Sigmoid colon (tissue), 7 donors: ENCODE results near the gene FBXO21. TPM values are rescaled to one million over a fixed set of nuclear protein-coding genes. Genes with fewer than 3 reads are reported as not detected.
A peak's percentile ranks its signal among the peaks of the same experiment; 100 is the strongest.

Experiments used
- DNase-seq: peaks from one replicate; pipeline ENCODE4 v3.0.0-alpha.2; 2019
- H3K27ac ChIP-seq, 4 donors: fragments of 200-600 bp; sonication (generic); one replicate each; pipeline ENCODE4 v1.5.1; 2016 to 2019; ENCODE audit warnings: mild to moderate bottlenecking in 1 of 4
- H3K27me3 ChIP-seq, 3 donors: fragments of 200-600 bp; sonication (generic); one replicate each; pipeline ENCODE4 v1.5.1; 2019; ENCODE audit warnings: mild to moderate bottlenecking in 1 of 3
- H3K36me3 ChIP-seq, 4 donors: fragments of 200-600 bp; sonication (generic); one replicate each; pipeline ENCODE4 v1.5.1; 2016 to 2019
- H3K4me1 ChIP-seq, 4 donors: fragments of 200-600 bp; sonication (generic); one replicate each; pipeline ENCODE4 v1.5.1; 2017 to 2019
- H3K4me3 ChIP-seq, 4 donors: fragments of 200-600 bp; sonication (generic); one replicate each; pipeline ENCODE4 v1.5.1; 2017 to 2019; ENCODE audit warnings: mild to moderate bottlenecking in 2 of 4, moderate library complexity in 1 of 4
- H3K9me3 ChIP-seq, 4 donors: fragments of 200-600 bp in 3 of 4; sonication (generic) in 3 of 4; one replicate each; pipeline versions ENCODE4 v1.5.1 to v1.6.1; 2013 to 2019
- EP300 ChIP-seq, 4 donors: sonication (generic); formaldehyde crosslinking; IDR thresholded peaks; one replicate each; pipeline ENCODE4 v1.6.1; 2017; ENCODE audit warnings: antibody characterized with exemption in 4 of 4
- POLR2A ChIP-seq, 2 donors: fragments of 450-650 bp; IDR thresholded peaks; one replicate each; pipeline ENCODE4 v1.6.1; 2016; ENCODE audit warnings: antibody characterized with exemption in 2 of 2, mild to moderate bottlenecking in 2 of 2, moderate library complexity in 2 of 2
- POLR2AphosphoS5 ChIP-seq, 4 donors: sonication (generic); formaldehyde crosslinking; IDR thresholded peaks; one replicate each; pipeline ENCODE4 v1.6.1; 2017; ENCODE audit warnings: antibody characterized with exemption in 4 of 4
- WGBS, 2 donors: extraction: QIAGEN DNeasy Blood & Tissue Kit; methylation state at CpG; one replicate each; pipeline ENCODE4 v1.1.7; 2013; 5-methylcytosine and 5-hydroxymethylcytosine counted together
- intact Hi-C: fragments of 100-400 bp; cut with DNase I; formaldehyde crosslinking; loops from one replicate; pipeline ENCODE4 v1.15.1; 2023
- polyA plus RNA-seq, 3 donors: library from polyadenylated mRNA; stranded (reverse); fragments of 200-250 nt; gene quantifications; one replicate each; pipeline ENCODE4 v1.2.3, GENCODE V29; 2013
- total RNA-seq, 4 donors: library from RNA; depleted of rRNA; stranded (reverse); fragments of >200 nt; gene quantifications; one replicate each; pipeline ENCODE4 v1.1.0, GENCODE V29; 2016
- TF ChIP-seq, protein P1 (sequence below), 4 experiments: fragments of 450-650 bp in 3 of 4; fragments of 200-600 bp in 1 of 4; IDR thresholded peaks; one replicate each; pipeline ENCODE4 v1.5.1; 2016 to 2019; ENCODE audit warnings: antibody characterized with exemption in 4 of 4, mild to moderate bottlenecking in 3 of 4, moderate library complexity in 2 of 4
- donor health status: healthy with polysubstance abuse.
- donor health status: Bipolar disorder and iron deficiency.
- donor health status: healthy.

The FBXO21 gene
- total and polyA plus RNA-seq, 7 donors: 6.6 to 134 (median 40.7) TPM

DNA sequence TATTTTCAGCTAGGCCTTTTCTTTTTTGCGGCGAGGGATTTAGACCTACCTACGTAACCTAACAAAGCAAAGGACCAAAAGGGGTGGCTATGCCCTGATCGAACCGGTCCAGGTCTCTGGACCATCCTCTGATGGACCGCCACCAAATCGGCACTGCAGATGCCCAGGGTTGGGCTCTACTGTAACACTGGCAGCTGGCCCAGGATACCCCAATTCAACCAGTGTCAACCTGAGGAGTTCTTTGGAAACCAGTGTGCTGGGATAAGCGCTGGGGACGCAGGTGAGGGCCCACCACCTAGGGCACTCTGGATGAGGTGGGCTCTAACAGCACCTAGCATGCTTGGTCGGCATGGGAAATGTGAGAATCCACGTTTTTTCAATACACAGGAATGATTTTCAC, 32.2 kb downstream of the FBXO21 start:
- H3K27me3 ChIP-seq: no peaks in the 10 kb centered on the region
- WGBS, 2 donors: 93 to 97% methylated on average over 11 of the region's 11 CpGs
- H3K27ac ChIP-seq: no peak overlapping the region
- no peak for DNase-seq
- H3K36me3 ChIP-seq: peaks cover 44 to 99% (median 60%) of the 10 kb centered on the region in 4 donors
- no peaks in the 10 kb centered on the region for H3K9me3 ChIP-seq
- TF ChIP-seq EP300 (IDR thresholded peaks at IDR 0.05) (no peak), POLR2A (IDR thresholded peaks at IDR 0.05) (no peak), POLR2AphosphoS5 (IDR thresholded peaks at IDR 0.05) (no peak)
- TF ChIP-seq, protein P1, sequence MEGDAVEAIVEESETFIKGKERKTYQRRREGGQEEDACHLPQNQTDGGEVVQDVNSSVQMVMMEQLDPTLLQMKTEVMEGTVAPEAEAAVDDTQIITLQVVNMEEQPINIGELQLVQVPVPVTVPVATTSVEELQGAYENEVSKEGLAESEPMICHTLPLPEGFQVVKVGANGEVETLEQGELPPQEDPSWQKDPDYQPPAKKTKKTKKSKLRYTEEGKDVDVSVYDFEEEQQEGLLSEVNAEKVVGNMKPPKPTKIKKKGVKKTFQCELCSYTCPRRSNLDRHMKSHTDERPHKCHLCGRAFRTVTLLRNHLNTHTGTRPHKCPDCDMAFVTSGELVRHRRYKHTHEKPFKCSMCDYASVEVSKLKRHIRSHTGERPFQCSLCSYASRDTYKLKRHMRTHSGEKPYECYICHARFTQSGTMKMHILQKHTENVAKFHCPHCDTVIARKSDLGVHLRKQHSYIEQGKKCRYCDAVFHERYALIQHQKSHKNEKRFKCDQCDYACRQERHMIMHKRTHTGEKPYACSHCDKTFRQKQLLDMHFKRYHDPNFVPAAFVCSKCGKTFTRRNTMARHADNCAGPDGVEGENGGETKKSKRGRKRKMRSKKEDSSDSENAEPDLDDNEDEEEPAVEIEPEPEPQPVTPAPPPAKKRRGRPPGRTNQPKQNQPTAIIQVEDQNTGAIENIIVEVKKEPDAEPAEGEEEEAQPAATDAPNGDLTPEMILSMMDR (IDR thresholded peaks at IDR 0.05): no peak
- intact Hi-C loops: no loop called here
- H3K4me1 ChIP-seq: no peaks in the 10 kb centered on the region
- no peak overlapping the region for H3K4me3 ChIP-seq

- Histone ChIP-seq H3K4me1 (no peaks in the 10 kb centered on the region), H3K9me3 (no peaks in the 10 kb centered on the region), H3K27ac (no peak overlapping the region), H3K4me3 (no peak overlapping the region), H3K36me3 (peaks cover 25 to 77% (median 41%) of the 10 kb centered on the region in 4 donors), H3K27me3 (no peaks in the 10 kb centered on the region)
- 86 to 87% methylated on average over 47 of the region's 47 CpGs for WGBS, 2 donors
- DNase-seq: no peak
- intact Hi-C loops: no loop called here
- TF ChIP-seq, protein P1 (IDR thresholded peaks at IDR 0.05): peak in 3 of 4 experiments; percentile 24 to 75 (median 55)
- TF ChIP-seq POLR2A (IDR thresholded peaks at IDR 0.05): no peak
Measured at GRCh38 chr12:117155278-117156060, 34.8 kb downstream of the FBXO21 start.

DNA sequence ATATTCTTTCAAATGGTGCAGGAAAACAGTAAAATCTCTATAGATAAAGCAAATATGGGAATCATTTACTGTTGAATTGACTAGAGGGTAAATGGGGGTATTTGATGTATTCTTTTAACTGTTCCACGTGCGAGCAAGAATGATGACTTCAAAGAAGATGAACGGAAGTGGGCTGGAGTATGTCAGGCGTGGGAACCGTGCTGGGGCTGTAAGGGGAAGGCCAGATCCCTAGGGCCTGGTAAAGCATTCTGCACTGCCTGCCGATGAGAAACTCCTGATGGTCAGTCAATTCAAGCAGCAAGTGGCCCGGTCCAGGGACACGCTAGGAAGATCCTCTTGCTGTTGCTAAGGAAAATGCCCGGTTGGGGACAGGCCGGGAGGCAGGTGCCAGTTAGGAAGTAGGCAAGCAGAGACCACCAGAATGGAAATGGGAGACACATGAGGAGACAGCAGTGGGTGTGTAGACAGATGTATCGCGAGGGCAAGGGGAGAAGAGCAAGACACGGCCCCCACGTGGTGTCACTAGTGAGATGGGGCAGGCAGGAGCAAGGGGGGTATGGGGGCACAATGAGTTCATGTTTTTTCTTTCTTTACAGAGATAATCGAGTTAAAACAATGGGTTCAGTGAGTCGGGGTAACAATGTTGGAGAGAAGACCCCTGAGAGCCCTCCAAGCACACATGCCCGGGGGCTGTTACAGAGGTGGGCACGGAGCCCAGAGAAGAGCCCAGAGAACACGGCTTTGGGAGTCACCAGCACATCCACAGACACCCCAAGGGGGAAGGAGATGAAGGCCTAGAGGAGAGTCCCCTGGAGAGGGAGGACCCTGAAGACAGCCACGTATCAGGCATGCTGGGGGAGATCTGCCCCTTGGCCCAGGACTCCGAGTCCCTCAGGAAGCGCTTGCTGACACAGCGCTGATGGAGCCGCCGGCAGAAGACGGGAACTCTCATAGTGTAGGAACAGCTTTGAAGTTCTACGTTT, 37.2 kb downstream of the FBXO21 start:
- intact Hi-C loops: no loop called here
- Histone ChIP-seq H3K4me1 (no peaks in the 10 kb centered on the region), H3K27me3 (no peaks in the 10 kb centered on the region), H3K27ac (no peak overlapping the region), H3K4me3 (no peak overlapping the region), H3K36me3 (peaks cover 22 to 74% (median 34%) of the 10 kb centered on the region in 4 donors), H3K9me3 (no peaks in the 10 kb centered on the region)
- 87 to 93% methylated on average over 27 of the region's 27 CpGs for WGBS, 2 donors
- no peak for DNase-seq
- TF ChIP-seq EP300 (IDR thresholded peaks at IDR 0.05) (no peak), POLR2AphosphoS5 (IDR thresholded peaks at IDR 0.05) (no peak), POLR2A (IDR thresholded peaks at IDR 0.05) (no peak)
- TF ChIP-seq, protein P1 (IDR thresholded peaks at IDR 0.05): no peak

GRCh38 chr12:117151403-117152031, 38.8 kb downstream of the FBXO21 start:
- intact Hi-C loops: loop anchor here (2.0 kb wide), 1 partner anchor 127 kb away; no protein-coding TSS in a partner anchor

More at GRCh38 chr12:117151403-117152031, 38.8 kb downstream of the FBXO21 start:
- DNase-seq: no peak
- Histone ChIP-seq H3K27ac (no peak overlapping the region), H3K4me1 (no peaks in the 10 kb centered on the region), H3K27me3 (no peaks in the 10 kb centered on the region), H3K9me3 (no peaks in the 10 kb centered on the region), H3K4me3 (no peak overlapping the region), H3K36me3 (peaks cover 16 to 64% (median 25%) of the 10 kb centered on the region in 4 donors)
- TF ChIP-seq POLR2A (IDR thresholded peaks at IDR 0.05) (no peak), POLR2AphosphoS5 (IDR thresholded peaks at IDR 0.05) (no peak), EP300 (IDR thresholded peaks at IDR 0.05) (no peak)
- TF ChIP-seq, protein P1 (IDR thresholded peaks at IDR 0.05): no peak
- 74 to 85% methylated on average over 5 of the region's 5 CpGs for WGBS, 2 donors
